Measurements from ENCODE around the gene CIROP. TPM values are rescaled to one million over a fixed set of nuclear protein-coding genes. Genes with fewer than 3 reads are reported as not detected.

CIROP gene
- total RNA-seq, 1 donor from 2014 or later, result not detected

- no peak overlapping the region for H3K27ac Mint-ChIP-seq
- H3K9me3 Mint-ChIP-seq, result no peaks in the 10 kb centered on the region
- ChIA-PET POLR2A (no interaction called here), CTCF (no interaction called here)
- no peak for DNase-seq
- no peaks in the 10 kb centered on the region for H3K4me1 Mint-ChIP-seq
- TF ChIP-seq CTCF (IDR thresholded peaks at IDR 0.05), result no peak
- no peaks in the 10 kb centered on the region for H3K36me3 Mint-ChIP-seq (ENCODE audit: low read depth)
- intact Hi-C loops (cut with micrococcal nuclease), result no loop called here
- no peak overlapping the region for H3K4me3 Mint-ChIP-seq
- no peak for ATAC-seq (ENCODE audit: low read depth)
- H3K27me3 Mint-ChIP-seq, result peaks cover 7% of the 10 kb centered on the region
Observed at GRCh38 chr14:23142826-23143225, 38.0 kb upstream of the CIROP start.

GRCh38 chr14:23141706-23142444 is 37.1 kb upstream of the CIROP start:
- no peaks in the 10 kb centered on the region for H3K9me3 Mint-ChIP-seq
- no peak overlapping the region for H3K4me3 Mint-ChIP-seq
- no peak overlapping the region for H3K27ac Mint-ChIP-seq
- DNase-seq (no peak), ATAC-seq (ENCODE audit: low read depth) (no peak)
- CTCF ChIA-PET, result no interaction called here
- H3K27me3 Mint-ChIP-seq, result peaks cover 4% of the 10 kb centered on the region
- TF ChIP-seq CTCF (IDR thresholded peaks at IDR 0.05), result no peak
- no peaks in the 10 kb centered on the region for H3K4me1 Mint-ChIP-seq
- no peaks in the 10 kb centered on the region for H3K36me3 Mint-ChIP-seq (ENCODE audit: low read depth)
- POLR2A ChIA-PET, result no interaction called here
- intact Hi-C loops (cut with micrococcal nuclease), result no loop called here

- no peak for ATAC-seq (ENCODE audit: low read depth)
- ChIA-PET POLR2A (no interaction called here), CTCF (no interaction called here)
- H3K36me3 Mint-ChIP-seq (ENCODE audit: low read depth), result no peaks in the 10 kb centered on the region
- DNase-seq, result no peak
- H3K27ac Mint-ChIP-seq, result no peak overlapping the region
- no peaks in the 10 kb centered on the region for H3K4me1 Mint-ChIP-seq
- peaks cover 2% of the 10 kb centered on the region for H3K27me3 Mint-ChIP-seq
- no peak overlapping the region for H3K4me3 Mint-ChIP-seq
- intact Hi-C loops (cut with micrococcal nuclease), result no loop called here
- H3K9me3 Mint-ChIP-seq, result no peaks in the 10 kb centered on the region
- no peak for TF ChIP-seq CTCF (IDR thresholded peaks at IDR 0.05)
Observed at GRCh38 chr14:23140371-23140770, 35.6 kb upstream of the CIROP start.

DNA sequence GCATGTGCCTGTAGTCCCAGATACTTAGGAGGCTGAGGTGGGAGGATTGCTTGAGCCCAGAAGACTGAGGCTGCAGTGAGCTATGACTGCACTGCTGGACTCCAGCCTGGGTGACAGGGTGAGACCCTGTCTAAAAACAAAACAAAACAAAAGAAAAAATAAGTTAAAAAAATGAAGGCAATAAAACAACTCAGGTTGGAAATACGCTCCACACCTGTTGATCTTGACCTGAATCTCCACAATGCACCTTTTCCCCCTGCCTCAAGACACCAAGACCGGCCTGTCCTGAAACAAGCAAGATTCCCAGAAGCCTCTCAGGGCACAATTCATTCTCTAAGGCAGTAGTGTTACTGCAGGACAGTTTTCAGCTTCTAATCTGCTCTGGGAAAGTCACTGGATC is 35.1 kb upstream of the CIROP start:
- intact Hi-C loops (cut with micrococcal nuclease), result no loop called here
- no peak for ATAC-seq (ENCODE audit: low read depth)
- Mint-ChIP-seq H3K27ac (no peak overlapping the region), H3K36me3 (ENCODE audit: low read depth) (no peaks in the 10 kb centered on the region), H3K4me3 (no peak overlapping the region), H3K9me3 (no peaks in the 10 kb centered on the region), H3K27me3 (peaks cover 2% of the 10 kb centered on the region), H3K4me1 (no peaks in the 10 kb centered on the region)
- ChIA-PET CTCF (no interaction called here), POLR2A (no interaction called here)
- DNase-seq, result no peak
- no peak for TF ChIP-seq CTCF (IDR thresholded peaks at IDR 0.05)

GRCh38 chr14:23137813-23138535 is 33.2 kb upstream of the CIROP start:
- Mint-ChIP-seq H3K9me3 (no peaks in the 10 kb centered on the region), H3K27ac (no peak overlapping the region), H3K4me3 (no peak overlapping the region), H3K4me1 (no peaks in the 10 kb centered on the region), H3K27me3 (peaks cover 2% of the 10 kb centered on the region), H3K36me3 (ENCODE audit: low read depth) (no peaks in the 10 kb centered on the region)
- ATAC-seq (ENCODE audit: low read depth) (no peak), DNase-seq (no peak)
- ChIA-PET POLR2A (no interaction called here), CTCF (interaction anchor here (0.8 kb wide), 1 partner anchor 17 kb away, joined by 3 read pairs; no protein-coding TSS in a partner anchor)
- intact Hi-C loops (cut with micrococcal nuclease), result no loop called here
- no peak for TF ChIP-seq CTCF (IDR thresholded peaks at IDR 0.05)
